GM12872 (cell line): ENCODE results near the gene PTH2.

Source experiments
- TF ChIP-seq, protein P1 (sequence below): IDR thresholded peaks from 3 replicates; pipeline ENCODE4 v1.5.1; 2011; ENCODE audit warnings: low read depth, mild to moderate bottlenecking, low read length, moderate library complexity; ENCODE audit not compliant: insufficient read depth

Gene PTH2

DNA sequence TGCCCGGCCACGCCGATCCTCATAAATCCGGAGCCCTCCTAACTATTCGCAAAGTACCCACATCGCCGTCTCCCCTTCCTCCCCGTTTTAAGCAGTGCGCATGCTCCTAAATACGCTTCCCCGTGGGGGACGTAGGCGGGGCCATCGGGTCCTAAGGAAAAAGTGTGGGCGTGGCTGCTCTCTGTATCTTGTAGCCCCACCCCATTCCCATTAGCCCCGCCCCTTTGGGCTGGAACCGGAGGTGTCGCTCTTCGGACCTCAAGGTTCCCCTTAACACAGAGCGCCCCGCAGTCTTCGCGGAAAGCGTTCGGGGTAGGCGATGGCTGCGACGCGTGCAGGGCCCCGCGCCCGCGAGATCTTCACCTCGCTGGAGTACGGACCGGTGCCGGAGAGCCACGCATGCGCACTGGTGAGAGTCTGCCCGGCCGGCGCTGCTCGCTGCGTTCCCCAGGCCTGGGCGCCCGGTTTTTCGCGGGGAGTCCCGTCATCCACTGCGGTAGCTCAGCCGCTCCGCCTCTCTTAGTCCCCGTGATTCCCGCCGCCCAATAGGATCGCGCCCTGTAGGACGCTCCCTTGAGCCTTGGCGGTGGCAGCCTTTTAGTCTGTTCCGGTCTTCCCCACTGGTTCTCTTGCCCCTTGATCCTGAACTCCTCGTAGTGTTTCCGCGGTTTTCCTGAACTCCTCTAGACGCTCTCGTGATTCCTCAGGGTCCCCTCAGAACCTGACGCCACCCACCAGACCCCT lies 29.9 kb upstream of the PTH2 start, which contains the start of gene ALDH16A1:
Gene ALDH16A1 (plus strand): TSS at position 213 of the 744 bp plus-strand sequence. CDS start 107 bp downstream, at position 320.
- TF ChIP-seq, protein P1, sequence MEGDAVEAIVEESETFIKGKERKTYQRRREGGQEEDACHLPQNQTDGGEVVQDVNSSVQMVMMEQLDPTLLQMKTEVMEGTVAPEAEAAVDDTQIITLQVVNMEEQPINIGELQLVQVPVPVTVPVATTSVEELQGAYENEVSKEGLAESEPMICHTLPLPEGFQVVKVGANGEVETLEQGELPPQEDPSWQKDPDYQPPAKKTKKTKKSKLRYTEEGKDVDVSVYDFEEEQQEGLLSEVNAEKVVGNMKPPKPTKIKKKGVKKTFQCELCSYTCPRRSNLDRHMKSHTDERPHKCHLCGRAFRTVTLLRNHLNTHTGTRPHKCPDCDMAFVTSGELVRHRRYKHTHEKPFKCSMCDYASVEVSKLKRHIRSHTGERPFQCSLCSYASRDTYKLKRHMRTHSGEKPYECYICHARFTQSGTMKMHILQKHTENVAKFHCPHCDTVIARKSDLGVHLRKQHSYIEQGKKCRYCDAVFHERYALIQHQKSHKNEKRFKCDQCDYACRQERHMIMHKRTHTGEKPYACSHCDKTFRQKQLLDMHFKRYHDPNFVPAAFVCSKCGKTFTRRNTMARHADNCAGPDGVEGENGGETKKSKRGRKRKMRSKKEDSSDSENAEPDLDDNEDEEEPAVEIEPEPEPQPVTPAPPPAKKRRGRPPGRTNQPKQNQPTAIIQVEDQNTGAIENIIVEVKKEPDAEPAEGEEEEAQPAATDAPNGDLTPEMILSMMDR: no peak

DNA sequence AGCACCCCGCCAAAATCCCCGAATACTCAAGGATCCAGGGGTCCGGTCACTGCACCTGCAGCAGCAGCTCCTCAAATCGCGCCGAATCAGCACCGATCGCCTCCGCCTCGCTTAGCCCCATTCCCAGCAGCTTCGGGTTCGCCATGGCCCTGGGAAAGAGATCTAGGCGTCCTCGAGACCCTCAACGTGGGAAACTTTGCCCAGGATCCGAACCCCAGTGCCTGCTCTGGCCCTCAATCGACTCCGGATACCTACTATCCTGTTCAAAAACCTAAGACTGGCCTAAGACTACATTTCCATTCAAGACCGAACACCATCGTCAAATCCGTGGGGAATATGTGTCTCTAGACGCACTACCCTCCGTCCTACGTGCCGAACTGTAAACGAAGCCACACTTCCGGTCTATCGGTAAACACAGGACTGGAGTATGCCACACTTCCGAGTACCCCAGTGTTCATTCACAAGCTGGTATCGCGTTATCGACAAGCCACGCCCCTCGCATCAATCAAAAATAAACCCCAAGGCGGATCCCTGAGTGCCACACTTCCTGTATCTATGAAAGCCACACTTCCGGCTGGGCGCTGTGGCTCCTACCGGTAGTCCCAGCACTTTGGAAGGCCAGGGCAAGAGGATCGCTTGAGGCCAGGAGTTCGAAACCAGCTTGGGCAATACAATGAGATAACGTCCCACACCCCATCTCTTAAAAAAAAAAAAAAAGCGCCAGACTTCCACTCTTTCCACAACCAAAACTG lies 28.4 kb upstream of the PTH2 start, which contains the start of gene PIH1D1:
Gene PIH1D1 (minus strand): TSS at position 385 of the 752 bp plus-strand sequence. CDS start 240 bp downstream, at position 145.
- TF ChIP-seq, protein P1: no peak

DNA sequence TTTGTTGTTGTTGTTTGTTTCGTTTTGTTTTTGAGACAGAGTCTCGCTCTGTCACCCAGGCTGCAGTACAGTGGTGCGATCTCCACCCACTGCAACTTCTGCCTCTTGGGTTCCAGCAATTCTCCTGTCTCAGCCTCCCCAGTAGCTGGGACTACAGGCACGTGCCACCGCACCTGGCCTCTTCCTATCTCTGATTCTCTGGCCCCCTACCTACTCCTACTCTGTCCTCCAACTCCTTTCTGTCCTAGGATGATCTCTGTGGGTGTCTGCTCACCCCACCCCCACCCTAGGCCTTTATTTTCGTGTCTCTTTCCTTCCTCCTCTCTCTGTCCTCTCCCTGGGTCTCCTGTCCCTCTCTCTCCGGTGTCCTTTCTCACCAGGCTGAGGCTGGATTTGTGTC lies 27.2 kb upstream of the PTH2 start:
- TF ChIP-seq, protein P1: no peak

DNA sequence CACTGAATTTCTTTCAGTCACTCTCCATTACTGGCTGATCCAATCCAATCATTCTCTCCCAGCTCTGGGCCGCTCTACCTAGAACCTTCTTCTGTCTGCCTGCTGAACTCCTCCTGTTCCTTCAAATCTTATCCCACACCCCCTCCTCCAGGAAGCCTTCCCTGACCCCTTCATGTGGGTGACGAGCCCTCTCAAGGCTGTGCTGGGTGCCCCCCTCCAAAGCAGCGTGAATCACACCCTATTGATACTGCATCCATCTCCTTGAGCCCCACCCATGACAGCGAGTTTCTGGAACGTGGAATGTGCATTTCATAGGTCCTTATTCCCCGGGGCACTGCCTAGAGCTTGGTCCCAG lies 25.2 kb upstream of the PTH2 start:
- TF ChIP-seq, protein P1: no peak

DNA sequence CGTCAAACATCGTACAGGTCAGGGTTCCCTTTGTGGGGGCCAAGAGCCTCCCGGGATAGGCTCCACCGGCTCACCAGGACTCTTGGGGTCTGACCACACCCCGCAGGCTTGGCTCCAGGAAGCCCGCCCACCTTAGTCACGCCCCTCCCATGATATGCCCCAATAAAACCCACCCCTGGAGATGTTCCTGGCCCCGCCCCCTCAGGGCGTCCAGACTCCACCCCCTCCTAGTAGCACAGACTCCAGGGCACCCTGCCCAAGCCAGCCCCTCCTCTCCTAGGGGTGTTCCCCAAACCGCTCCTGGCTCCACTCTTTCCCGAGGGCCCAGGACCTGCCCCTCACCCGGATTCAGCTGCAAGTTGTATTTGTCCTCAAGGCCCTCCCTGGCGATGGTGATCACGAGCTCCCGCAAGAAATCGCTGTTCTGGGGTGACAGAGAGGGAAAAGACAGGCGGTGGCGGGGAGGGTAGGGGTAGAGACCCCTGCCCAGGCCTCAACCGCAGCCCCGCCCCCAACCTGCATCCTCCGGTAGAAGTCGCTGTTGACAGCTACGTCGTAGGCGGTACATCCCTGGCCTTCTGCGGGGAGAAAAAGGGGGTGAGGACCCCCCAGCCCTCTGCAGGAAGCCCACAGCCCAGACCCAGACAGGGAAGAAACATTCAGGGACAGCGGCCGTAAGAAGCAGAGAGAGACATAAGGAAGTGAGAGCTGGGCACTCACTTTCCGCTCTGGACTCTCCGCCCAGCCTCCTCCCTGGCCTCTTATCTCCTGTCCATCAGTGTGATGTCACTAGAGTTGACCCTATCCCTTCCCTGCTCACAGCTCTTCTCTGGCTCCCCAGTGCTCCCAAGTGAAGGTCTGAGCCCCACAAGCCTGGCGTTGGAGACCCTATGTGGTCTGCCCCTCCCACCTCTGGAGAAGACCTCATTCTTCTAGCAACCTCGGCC lies 24.5 kb upstream of the PTH2 start:
- TF ChIP-seq, protein P1: no peak

DNA sequence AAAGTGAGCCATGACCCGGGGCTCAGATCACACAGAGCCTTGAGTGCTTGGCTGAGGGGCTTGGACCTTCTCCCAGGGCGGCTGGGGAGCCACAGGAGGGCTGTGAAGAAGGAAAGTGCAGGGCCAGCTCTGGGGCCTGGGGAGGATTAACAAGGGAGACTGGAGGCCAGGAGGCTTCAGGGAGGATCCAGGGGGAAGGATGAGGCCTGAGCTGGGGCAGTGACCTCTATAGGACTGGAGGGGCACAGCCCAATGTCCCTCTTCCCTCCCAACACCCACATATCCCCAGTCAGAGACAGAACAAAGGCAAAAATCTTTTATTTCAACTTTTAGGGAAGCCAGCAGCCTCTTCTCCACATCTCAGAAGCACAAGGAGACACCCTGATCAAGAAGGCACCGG lies 22.8 kb upstream of the PTH2 start:
- TF ChIP-seq, protein P1: no peak
